Dermis microvascular lymphatic vessel endothelial cell (primary cell): ENCODE data around the gene CATSPERD. TPM values are rescaled to one million over a fixed set of nuclear protein-coding genes. Genes with fewer than 3 reads are reported as not detected.

Experiments
- DNase-seq, 2 donors: peaks; one replicate each; pipeline versions ENCODE4 v3.0.0 to v3.0.0-alpha.2; 2010; ENCODE audit warnings: low read depth in 2 of 2
- total RNA-seq: library from RNA; depleted of rRNA; stranded (reverse); fragments of >200 nt; gene quantifications from 2 replicates; pipeline ENCODE4 v1.2.1, GENCODE V29; 2014

CATSPERD gene
- total RNA-seq, 1 donor from 2014 or later: not detected

GRCh38 chr19:5786593-5787408, 66.4 kb downstream of the CATSPERD start:
- no peak for DNase-seq

GRCh38 chr19:5787409-5788182, 67.2 kb downstream of the CATSPERD start:
- no peak for DNase-seq

- no peak for DNase-seq
These were observed 68.0 kb downstream of the CATSPERD start for GRCh38 chr19:5788422-5788821.

- no peak for DNase-seq
These were observed 68.9 kb downstream of the CATSPERD start for GRCh38 chr19:5789351-5789761.

GRCh38 chr19:5789886-5790558, 69.6 kb downstream of the CATSPERD start:
- DNase-seq: no peak

- DNase-seq: peak; percentile 98 to 99
These were observed 70.4 kb downstream of the CATSPERD start, which contains the start of gene DUS3L for GRCh38 chr19:5790559-5791520. Gene DUS3L (minus strand): TSS chr19:5791163. CDS start chr19:5791141, 22 bp downstream.

GRCh38 chr19:5792224-5792623, 71.8 kb downstream of the CATSPERD start:
- no peak for DNase-seq

- no peak for DNase-seq
These were observed 72.8 kb downstream of the CATSPERD start for GRCh38 chr19:5793188-5793587.

- DNase-seq: no peak
These were observed 75.0 kb downstream of the CATSPERD start for GRCh38 chr19:5795382-5795919.

GRCh38 chr19:5798244-5798643, 77.8 kb downstream of the CATSPERD start:
- no peak for DNase-seq

- no peak for DNase-seq
These were observed 79.1 kb downstream of the CATSPERD start for GRCh38 chr19:5799247-5800241.

GRCh38 chr19:5800361-5801270, 80.2 kb downstream of the CATSPERD start:
- DNase-seq: no peak

GRCh38 chr19:5801796-5802619, 81.6 kb downstream of the CATSPERD start:
- no peak for DNase-seq

GRCh38 chr19:5803441-5803751, 83.0 kb downstream of the CATSPERD start:
- DNase-seq: no peak

GRCh38 chr19:5803752-5804515, 83.5 kb downstream of the CATSPERD start:
- peak; percentile 67 to 88 for DNase-seq

- DNase-seq: no peak
These were observed 84.4 kb downstream of the CATSPERD start, which contains the start of gene NRTN for GRCh38 chr19:5804516-5805461. Gene NRTN (plus strand): TSS chr19:5805067. CDS start chr19:5824166, 19,099 bp downstream.
